ENCODE measurements around the gene HAPLN1.

Gene HAPLN1

GRCh38 chr5:83633285-83633684, 87.4 kb downstream of the HAPLN1 start:
- Histone ChIP-seq H3K4me1 (ENCODE audit: control insufficient read depth, insufficient read depth, low read length) (no peaks in the 10 kb centered on the region), H3K4me3 (ENCODE audit: low read depth, low read length) (no peak overlapping the region), H3K9ac (ENCODE audit: low read depth, low read length) (no peak overlapping the region), H3K27me3 (ENCODE audit: control insufficient read depth, insufficient read depth, low read length) (no peaks in the 10 kb centered on the region), H3K36me3 (ENCODE audit: control insufficient read depth, insufficient read depth, low read length) (no peaks in the 10 kb centered on the region), H3K9me3 (ENCODE audit: control insufficient read depth, insufficient read depth, low read length) (no peaks in the 10 kb centered on the region)

- Histone ChIP-seq H3K4me3 (ENCODE audit: low read depth, low read length) (no peak overlapping the region), H3K36me3 (ENCODE audit: control insufficient read depth, insufficient read depth, low read length) (no peaks in the 10 kb centered on the region), H3K27me3 (ENCODE audit: control insufficient read depth, insufficient read depth, low read length) (no peaks in the 10 kb centered on the region)
Measured at GRCh38 chr5:83632874-83633273, 87.8 kb downstream of the HAPLN1 start.

GRCh38 chr5:83628360-83628759, 92.3 kb downstream of the HAPLN1 start:
- Histone ChIP-seq H3K9me3 (ENCODE audit: control insufficient read depth, insufficient read depth, low read length) (no peaks in the 10 kb centered on the region), H3K27me3 (ENCODE audit: control insufficient read depth, insufficient read depth, low read length) (no peaks in the 10 kb centered on the region), H3K4me3 (ENCODE audit: low read depth, low read length) (no peak overlapping the region), H3K9ac (ENCODE audit: low read depth, low read length) (no peak overlapping the region), H3K4me1 (ENCODE audit: control insufficient read depth, insufficient read depth, low read length) (no peaks in the 10 kb centered on the region), H3K36me3 (ENCODE audit: control insufficient read depth, insufficient read depth, low read length) (no peaks in the 10 kb centered on the region)

More at GRCh38 chr5:83632874-83633273, 87.8 kb downstream of the HAPLN1 start:
- Histone ChIP-seq H3K9me3 (ENCODE audit: control insufficient read depth, insufficient read depth, low read length) (no peaks in the 10 kb centered on the region), H3K4me1 (ENCODE audit: control insufficient read depth, insufficient read depth, low read length) (no peaks in the 10 kb centered on the region), H3K9ac (ENCODE audit: low read depth, low read length) (no peak overlapping the region)

- no peak overlapping the region for H3K9ac ChIP-seq (ENCODE audit: low read depth, low read length)
Measured at GRCh38 chr5:83614841-83615240, 105.8 kb downstream of the HAPLN1 start.

GRCh38 chr5:83608122-83608521, 112.5 kb downstream of the HAPLN1 start:
- Histone ChIP-seq H3K9ac (ENCODE audit: low read depth, low read length) (no peak overlapping the region), H3K36me3 (ENCODE audit: control insufficient read depth, insufficient read depth, low read length) (no peaks in the 10 kb centered on the region), H3K4me1 (ENCODE audit: control insufficient read depth, insufficient read depth, low read length) (no peaks in the 10 kb centered on the region), H3K9me3 (ENCODE audit: control insufficient read depth, insufficient read depth, low read length) (no peaks in the 10 kb centered on the region), H3K27me3 (ENCODE audit: control insufficient read depth, insufficient read depth, low read length) (no peaks in the 10 kb centered on the region), H3K4me3 (ENCODE audit: low read depth, low read length) (no peak overlapping the region)

More at GRCh38 chr5:83614841-83615240, 105.8 kb downstream of the HAPLN1 start:
- no peaks in the 10 kb centered on the region for H3K9me3 ChIP-seq (ENCODE audit: control insufficient read depth, insufficient read depth, low read length)
- H3K36me3 ChIP-seq (ENCODE audit: control insufficient read depth, insufficient read depth, low read length) = no peaks in the 10 kb centered on the region
- no peaks in the 10 kb centered on the region for H3K27me3 ChIP-seq (ENCODE audit: control insufficient read depth, insufficient read depth, low read length)
- H3K4me1 ChIP-seq (ENCODE audit: control insufficient read depth, insufficient read depth, low read length) = no peaks in the 10 kb centered on the region
- H3K4me3 ChIP-seq (ENCODE audit: low read depth, low read length) = no peak overlapping the region

- Histone ChIP-seq H3K9ac (ENCODE audit: low read depth, low read length) (no peak overlapping the region), H3K4me1 (ENCODE audit: control insufficient read depth, insufficient read depth, low read length) (no peaks in the 10 kb centered on the region), H3K27me3 (ENCODE audit: control insufficient read depth, insufficient read depth, low read length) (no peaks in the 10 kb centered on the region), H3K36me3 (ENCODE audit: control insufficient read depth, insufficient read depth, low read length) (no peaks in the 10 kb centered on the region), H3K9me3 (ENCODE audit: control insufficient read depth, insufficient read depth, low read length) (no peaks in the 10 kb centered on the region), H3K4me3 (ENCODE audit: low read depth, low read length) (no peak overlapping the region)
Measured at GRCh38 chr5:83595217-83595616, 125.4 kb downstream of the HAPLN1 start.

- H3K9ac ChIP-seq (ENCODE audit: low read depth, low read length) = no peak overlapping the region
- no peaks in the 10 kb centered on the region for H3K9me3 ChIP-seq (ENCODE audit: control insufficient read depth, insufficient read depth, low read length)
- H3K27me3 ChIP-seq (ENCODE audit: control insufficient read depth, insufficient read depth, low read length) = no peaks in the 10 kb centered on the region
- H3K4me1 ChIP-seq (ENCODE audit: control insufficient read depth, insufficient read depth, low read length) = no peaks in the 10 kb centered on the region
- H3K36me3 ChIP-seq (ENCODE audit: control insufficient read depth, insufficient read depth, low read length) = no peaks in the 10 kb centered on the region
- no peak overlapping the region for H3K4me3 ChIP-seq (ENCODE audit: low read depth, low read length)
Measured at GRCh38 chr5:83590966-83591365, 129.7 kb downstream of the HAPLN1 start.

GRCh38 chr5:83589786-83590185, 130.9 kb downstream of the HAPLN1 start:
- Histone ChIP-seq H3K9ac (ENCODE audit: low read depth, low read length) (no peak overlapping the region), H3K4me3 (ENCODE audit: low read depth, low read length) (no peak overlapping the region), H3K27me3 (ENCODE audit: control insufficient read depth, insufficient read depth, low read length) (no peaks in the 10 kb centered on the region), H3K9me3 (ENCODE audit: control insufficient read depth, insufficient read depth, low read length) (no peaks in the 10 kb centered on the region), H3K36me3 (ENCODE audit: control insufficient read depth, insufficient read depth, low read length) (no peaks in the 10 kb centered on the region), H3K4me1 (ENCODE audit: control insufficient read depth, insufficient read depth, low read length) (no peaks in the 10 kb centered on the region)
